A549 (cell line): ENCODE results near the gene PLBD2. TPM values are rescaled to one million over a fixed set of nuclear protein-coding genes. Genes with fewer than 3 reads are reported as not detected.

ENCODE experiments used
- ATAC-seq, 2 experiments: fragments of 200-7000 bp in 1 of 2; fragments of >200 bp in 1 of 2; cut with Nextera tagmentation in 1 of 2; cut with Tn5 transposase in 1 of 2; 3 replicates each; pipeline versions ENCODE4 v1.8.0 to v1.9.1; 2018 to 2020; ENCODE audit warnings: mild to moderate bottlenecking in 1 of 2, moderate library complexity in 1 of 2
- CTCF ChIA-PET: fragments of 300-600 bp; sonication (Branson Sonifier 250); formaldehyde crosslinking; extraction: SDS; loops from one replicate; lab custom pipeline; 2021; ENCODE audit warnings: antibody characterized with exemption, inconsistent platforms; lab: Yijun Ruan, JAX
- POLR2A ChIA-PET: fragments of 350-600 bp; formaldehyde crosslinking; extraction: SDS; loops from one replicate; lab custom pipeline; 2021; ENCODE audit warnings: antibody characterized with exemption, inconsistent platforms; lab: Yijun Ruan, JAX
- DNase-seq, 2 experiments: peaks; one replicate each; pipeline versions ENCODE4 v3.0.0 to v3.0.0-alpha.2; 2011 to 2016; ENCODE audit warnings: low read depth in 1 of 2, low spot score in 1 of 2
- FAIRE-seq: peaks from 2 replicates; lab custom pipeline; 2011; peaks lifted over from hg19 to GRCh38; lab: Jason Lieb, UNC
- H3K27ac ChIP-seq, 2 experiments: fragments of >200 bp; sonication (Bioruptor Twin); formaldehyde crosslinking; 3 replicates each; pipeline ENCODE4 v1.5.1; 2016 to 2017
- H3K4me1 ChIP-seq: fragments of >200 bp; sonication (Bioruptor Twin); formaldehyde crosslinking; 3 replicates; pipeline ENCODE4 v1.6.1; 2016
- H3K4me2 ChIP-seq: fragments of >200 bp; sonication (Bioruptor Twin); formaldehyde crosslinking; 3 replicates; pipeline ENCODE4 v1.6.1; 2016
- H3K4me3 ChIP-seq: fragments of >200 bp; sonication (Bioruptor Twin); formaldehyde crosslinking; 3 replicates; pipeline ENCODE4 v1.5.1; 2016
- H3K9me3 ChIP-seq: fragments of >200 bp; sonication (Bioruptor Twin); formaldehyde crosslinking; 3 replicates; pipeline ENCODE4 v1.6.1; 2016
- BCL3 ChIP-seq: fragments of >200 bp; sonication (Bioruptor Twin); formaldehyde crosslinking; IDR thresholded peaks from 3 replicates; pipeline ENCODE4 v1.6.1; 2016
- BHLHE40 ChIP-seq: IDR thresholded peaks from 2 replicates; pipeline ENCODE4 v1.6.1; 2012; ENCODE audit warnings: low read depth, low read length, inconsistent platforms
- CBX2 ChIP-seq: fragments of 200-600 bp; sonication (generic); IDR thresholded peaks from 2 replicates; pipeline ENCODE4 v1.6.1; 2016; ENCODE audit warnings: low read depth, mild to moderate bottlenecking, borderline replicate concordance
- EP300 ChIP-seq, 2 experiments: fragments of >200 bp; sonication (Bioruptor Twin); formaldehyde crosslinking; IDR thresholded peaks; 2 replicates in 1 of 2; 3 replicates in 1 of 2; pipeline ENCODE4 v1.6.1; 2016 to 2017
- GATA3 ChIP-seq: IDR thresholded peaks from 2 replicates; pipeline ENCODE4 v1.6.1; 2012; ENCODE audit warnings: borderline replicate concordance
- HDAC2 ChIP-seq: fragments of 200-600 bp; sonication (generic); IDR thresholded peaks from 2 replicates; pipeline ENCODE4 v1.6.1; 2016
- HMGXB4 ChIP-seq: fragments of 250-450 bp; sonication (Bioruptor Pico); IDR thresholded peaks from 2 replicates; pipeline ENCODE4 v1.5.0; 2021; ENCODE audit warnings: mild to moderate bottlenecking, moderate library complexity, borderline replicate concordance
- HOXB13 ChIP-seq: fragments of 250-450 bp; sonication (Bioruptor Pico); IDR thresholded peaks from 2 replicates; pipeline ENCODE4 v1.5.0; 2020; ENCODE audit warnings: low read depth, mild to moderate bottlenecking, moderate library complexity
- HOXB5 ChIP-seq: fragments of 250-450 bp; sonication (Bioruptor Pico); IDR thresholded peaks from 2 replicates; pipeline ENCODE4 v1.5.0; 2020; ENCODE audit warnings: mild to moderate bottlenecking, moderate library complexity
- JUN ChIP-seq, 2 experiments: fragments of >200 bp; sonication (Bioruptor Twin); formaldehyde crosslinking; IDR thresholded peaks; 2 replicates in 1 of 2; 3 replicates in 1 of 2; pipeline ENCODE4 v1.6.1; 2016 to 2017
- KDM1A ChIP-seq: fragments of 200-600 bp; sonication (generic); IDR thresholded peaks from 2 replicates; pipeline ENCODE4 v1.6.1; 2016; ENCODE audit warnings: low read depth, mild to moderate bottlenecking
- KDM5A ChIP-seq: fragments of 200-600 bp; sonication (generic); IDR thresholded peaks from 2 replicates; pipeline ENCODE4 v1.6.1; 2016; ENCODE audit warnings: antibody characterized with exemption, mild to moderate bottlenecking
- MAZ ChIP-seq: fragments of 150-350 bp; IDR thresholded peaks from 2 replicates; pipeline ENCODE4 v1.6.1; 2014; ENCODE audit warnings: antibody characterized with exemption, low read depth, low read length, borderline replicate concordance
- NPAS2 ChIP-seq: fragments of 250-450 bp; sonication (Bioruptor Pico); IDR thresholded peaks from 2 replicates; pipeline ENCODE4 v1.8.0; 2022; ENCODE audit warnings: mild to moderate bottlenecking, moderate library complexity, borderline replicate concordance
- PBX3 ChIP-seq: IDR thresholded peaks from 2 replicates; pipeline ENCODE4 v1.6.1; 2012
- PHF8 ChIP-seq: fragments of 200-600 bp; sonication (generic); IDR thresholded peaks from 2 replicates; pipeline ENCODE4 v1.6.1; 2016; ENCODE audit warnings: low read depth, mild to moderate bottlenecking, antibody characterized with exemption, moderate library complexity, borderline replicate concordance
- POLR2AphosphoS2 ChIP-seq: conservative IDR thresholded peaks from 2 replicates; pipeline ENCODE4 v1.6.1; 2012; ENCODE audit warnings: low read length, improper control_type of control experiment, inconsistent platforms
- RCOR1 ChIP-seq: fragments of 150-350 bp; IDR thresholded peaks from 2 replicates; pipeline ENCODE4 v1.6.1; 2014; ENCODE audit warnings: antibody characterized with exemption, low read length, low read depth
- RFX5 ChIP-seq: fragments of 450-650 bp; IDR thresholded peaks from 2 replicates; pipeline ENCODE4 v1.7.1; 2014; ENCODE audit warnings: antibody characterized with exemption, mild to moderate bottlenecking, moderate library complexity
- WGBS: methylation state at CpG from one replicate; pipeline ENCODE4 v1.1.6; 2017; ENCODE audit errors: missing lambda C conversion rate; 5-methylcytosine and 5-hydroxymethylcytosine counted together
- polyA plus RNA-seq, 4 experiments: library from polyadenylated mRNA; depleted of rRNA in 3 of 4; stranded (reverse); fragments of >200 nt; fragmentation: RNase III in 1 of 4; extraction: RNeasy Plus Mini Kit Qiagen cat#74134 plus additional on column Dnase treatment in 1 of 4; gene quantifications; 2 replicates in 3 of 4; 3 replicates in 1 of 4; pipeline ENCODE4 v1.2.3, GENCODE V29; 2011 to 2017

Gene PLBD2
- polyA plus RNA-seq, 2 of the 4 experiments (the other 2 are of a cell fraction): 13.2 to 25.9 TPM

GRCh38 chr12:113361574-113362370, 3.4 kb downstream of the PLBD2 start:
- CTCF ChIA-PET: interaction anchor here (1.0 kb wide), 1 partner anchor 46 kb away, joined by 3 read pairs; no protein-coding TSS in a partner anchor

GRCh38 chr12:113364698-113365097, 6.3 kb downstream of the PLBD2 start:
- FAIRE-seq (no peak), ATAC-seq (no peak)
- CTCF ChIA-PET: no interaction called here

More at GRCh38 chr12:113361574-113362370, 3.4 kb downstream of the PLBD2 start:
- TF ChIP-seq RFX5 (no peak), MAZ (no peak), PHF8 (no peak), HDAC2 (no peak), POLR2AphosphoS2 (no peak), HOXB5 (CRISPR knock-in tag) (no peak), EP300 (IDR thresholded peaks at IDR 0.05) (no peak), RCOR1 (no peak), KDM1A (no peak), BCL3 (no peak)
- peaks cover 8% of the 10 kb centered on the region; the same call in 1 of the 3 replicates for H3K4me1 ChIP-seq
- no peak for DNase-seq
- H3K4me3 ChIP-seq: no peak overlapping the region
- no peaks in the 10 kb centered on the region for H3K9me3 ChIP-seq
- 91% methylated on average over 12 of the region's 12 CpGs for WGBS
- H3K4me2 ChIP-seq: no peak overlapping the region
- POLR2A ChIA-PET: no interaction called here
- ATAC-seq: no peak
- H3K27ac ChIP-seq: no peak overlapping the region
- no peak for FAIRE-seq

GRCh38 chr12:113365639-113366395, 7.4 kb downstream of the PLBD2 start:
- ChIA-PET CTCF (interaction anchor here (0.7 kb wide), 1 partner anchor 1191 kb away, joined by 3 read pairs; no protein-coding TSS in a partner anchor), POLR2A (no interaction called here)

More at GRCh38 chr12:113364698-113365097, 6.3 kb downstream of the PLBD2 start:
- TF ChIP-seq HOXB13 (CRISPR knock-in tag) (no peak), KDM5A (no peak), MAZ (no peak)
- H3K4me2 ChIP-seq: no peak overlapping the region
- POLR2A ChIA-PET: interaction anchor here (1.0 kb wide), 1 partner anchor 30 kb away, joined by 3 read pairs; no protein-coding TSS in a partner anchor
- DNase-seq: no peak
- H3K9me3 ChIP-seq: no peaks in the 10 kb centered on the region
- WGBS: 86% methylated on average over 5 of the region's 5 CpGs
- H3K4me3 ChIP-seq: no peak overlapping the region
- H3K4me1 ChIP-seq: peaks cover 2% of the 10 kb centered on the region; the same call in 1 of the 3 replicates
- no peak overlapping the region for H3K27ac ChIP-seq

More at GRCh38 chr12:113365639-113366395, 7.4 kb downstream of the PLBD2 start:
- no peak for FAIRE-seq
- TF ChIP-seq BHLHE40: no peak
- TF ChIP-seq NPAS2 (CRISPR knock-in tag): no peak
- TF ChIP-seq HMGXB4 (CRISPR knock-in tag): no peak
- TF ChIP-seq EP300 (IDR thresholded peaks at IDR 0.05): no peak
- TF ChIP-seq CBX2: no peak
- TF ChIP-seq PHF8: no peak
- no peak for TF ChIP-seq JUN (IDR thresholded peaks at IDR 0.05)
- no peak for TF ChIP-seq RCOR1
- no peak for TF ChIP-seq PBX3
- TF ChIP-seq HOXB5 (CRISPR knock-in tag): no peak
- no peak for TF ChIP-seq GATA3
- Histone ChIP-seq H3K27ac (no peak overlapping the region), H3K4me1 (no peaks in the 10 kb centered on the region), H3K4me3 (no peak overlapping the region), H3K4me2 (no peak overlapping the region), H3K9me3 (no peaks in the 10 kb centered on the region)
- no peak for DNase-seq
- no peak for ATAC-seq
- WGBS: 89% methylated on average over 7 of the region's 7 CpGs
